ENCODE results near the gene OR4M1. TPM values are rescaled to one million over a fixed set of nuclear protein-coding genes. Genes with fewer than 3 reads are reported as not detected.
"Not testable (repeated sequence)": the region's sequence is repeated elsewhere in the genome, so short reads cannot be mapped to it uniquely, and the experiment has no call there.

OR4M1 gene
- polyA plus RNA-seq, 1 donor from 2014 or later = not detected

DNA sequence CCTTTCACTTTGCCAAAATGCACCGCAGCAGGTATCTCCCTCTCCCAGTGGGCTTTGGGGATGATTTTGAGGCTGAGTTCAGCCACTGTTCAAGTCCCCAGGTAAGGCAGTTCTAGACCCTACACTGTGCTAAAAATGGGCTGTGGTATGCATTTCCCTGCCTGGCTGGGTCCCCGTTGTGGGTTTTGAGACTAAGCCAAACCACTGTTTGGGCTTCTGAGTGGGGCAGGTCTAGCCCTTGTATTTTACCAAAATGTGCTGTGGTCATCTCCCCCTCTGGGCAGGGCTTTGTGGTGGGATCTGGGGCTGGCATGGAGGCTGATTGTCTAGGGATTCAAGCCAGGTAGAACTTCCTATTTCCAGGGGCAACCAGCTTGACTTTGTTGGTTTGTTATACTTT lies 43.5 kb upstream of the OR4M1 start:
- Histone ChIP-seq H3K27ac (ENCODE audit: low read length) (no peak overlapping the region), H3K9ac (ENCODE audit: low read length) (no peak overlapping the region), H3K4me2 (ENCODE audit: low read length) (no peak overlapping the region), H3K79me2 (replicated peaks; ENCODE audit: insufficient read depth, low read length) (no peaks in the 10 kb centered on the region), H3K9me3 (ENCODE audit: low read length) (no peaks in the 10 kb centered on the region), H3F3A (ENCODE audit: insufficient read depth, low read length, poor library complexity, severe bottlenecking) (no peaks in the 10 kb centered on the region), H3K27me3 (ENCODE audit: insufficient read depth, low read depth, low read length) (no peaks in the 10 kb centered on the region), H3K36me3 (ENCODE audit: insufficient read depth, low read length) (no peaks in the 10 kb centered on the region), H3K4me3 (ENCODE audit: low read length) (no peak overlapping the region), H4K20me1 (ENCODE audit: insufficient read depth) (no peaks in the 10 kb centered on the region), H2AFZ (ENCODE audit: low read depth, low read length) (no peak overlapping the region), H3K9me2 (ENCODE audit: insufficient read depth, low read length) (no peaks in the 10 kb centered on the region)
- no peak for TF ChIP-seq TAF1 (IDR thresholded peaks at IDR 0.05; ENCODE audit: low read depth)
- no peak for TF ChIP-seq EP300 (conservative IDR thresholded peaks at IDR 0.05; ENCODE audit: poor library complexity, severe bottlenecking)
- TF ChIP-seq POLR2AphosphoS5 (IDR thresholded peaks at IDR 0.05) = no peak
- no peak for TF ChIP-seq SMC3 (conservative IDR thresholded peaks at IDR 0.05; ENCODE audit: poor library complexity)
- TF ChIP-seq, protein P1, sequence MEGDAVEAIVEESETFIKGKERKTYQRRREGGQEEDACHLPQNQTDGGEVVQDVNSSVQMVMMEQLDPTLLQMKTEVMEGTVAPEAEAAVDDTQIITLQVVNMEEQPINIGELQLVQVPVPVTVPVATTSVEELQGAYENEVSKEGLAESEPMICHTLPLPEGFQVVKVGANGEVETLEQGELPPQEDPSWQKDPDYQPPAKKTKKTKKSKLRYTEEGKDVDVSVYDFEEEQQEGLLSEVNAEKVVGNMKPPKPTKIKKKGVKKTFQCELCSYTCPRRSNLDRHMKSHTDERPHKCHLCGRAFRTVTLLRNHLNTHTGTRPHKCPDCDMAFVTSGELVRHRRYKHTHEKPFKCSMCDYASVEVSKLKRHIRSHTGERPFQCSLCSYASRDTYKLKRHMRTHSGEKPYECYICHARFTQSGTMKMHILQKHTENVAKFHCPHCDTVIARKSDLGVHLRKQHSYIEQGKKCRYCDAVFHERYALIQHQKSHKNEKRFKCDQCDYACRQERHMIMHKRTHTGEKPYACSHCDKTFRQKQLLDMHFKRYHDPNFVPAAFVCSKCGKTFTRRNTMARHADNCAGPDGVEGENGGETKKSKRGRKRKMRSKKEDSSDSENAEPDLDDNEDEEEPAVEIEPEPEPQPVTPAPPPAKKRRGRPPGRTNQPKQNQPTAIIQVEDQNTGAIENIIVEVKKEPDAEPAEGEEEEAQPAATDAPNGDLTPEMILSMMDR (IDR thresholded peaks at IDR 0.05; ENCODE audit: poor library complexity, severe bottlenecking) = no peak
- TF ChIP-seq, protein P2, sequence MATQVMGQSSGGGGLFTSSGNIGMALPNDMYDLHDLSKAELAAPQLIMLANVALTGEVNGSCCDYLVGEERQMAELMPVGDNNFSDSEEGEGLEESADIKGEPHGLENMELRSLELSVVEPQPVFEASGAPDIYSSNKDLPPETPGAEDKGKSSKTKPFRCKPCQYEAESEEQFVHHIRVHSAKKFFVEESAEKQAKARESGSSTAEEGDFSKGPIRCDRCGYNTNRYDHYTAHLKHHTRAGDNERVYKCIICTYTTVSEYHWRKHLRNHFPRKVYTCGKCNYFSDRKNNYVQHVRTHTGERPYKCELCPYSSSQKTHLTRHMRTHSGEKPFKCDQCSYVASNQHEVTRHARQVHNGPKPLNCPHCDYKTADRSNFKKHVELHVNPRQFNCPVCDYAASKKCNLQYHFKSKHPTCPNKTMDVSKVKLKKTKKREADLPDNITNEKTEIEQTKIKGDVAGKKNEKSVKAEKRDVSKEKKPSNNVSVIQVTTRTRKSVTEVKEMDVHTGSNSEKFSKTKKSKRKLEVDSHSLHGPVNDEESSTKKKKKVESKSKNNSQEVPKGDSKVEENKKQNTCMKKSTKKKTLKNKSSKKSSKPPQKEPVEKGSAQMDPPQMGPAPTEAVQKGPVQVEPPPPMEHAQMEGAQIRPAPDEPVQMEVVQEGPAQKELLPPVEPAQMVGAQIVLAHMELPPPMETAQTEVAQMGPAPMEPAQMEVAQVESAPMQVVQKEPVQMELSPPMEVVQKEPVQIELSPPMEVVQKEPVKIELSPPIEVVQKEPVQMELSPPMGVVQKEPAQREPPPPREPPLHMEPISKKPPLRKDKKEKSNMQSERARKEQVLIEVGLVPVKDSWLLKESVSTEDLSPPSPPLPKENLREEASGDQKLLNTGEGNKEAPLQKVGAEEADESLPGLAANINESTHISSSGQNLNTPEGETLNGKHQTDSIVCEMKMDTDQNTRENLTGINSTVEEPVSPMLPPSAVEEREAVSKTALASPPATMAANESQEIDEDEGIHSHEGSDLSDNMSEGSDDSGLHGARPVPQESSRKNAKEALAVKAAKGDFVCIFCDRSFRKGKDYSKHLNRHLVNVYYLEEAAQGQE (IDR thresholded peaks at IDR 0.05; ENCODE audit: borderline replicate concordance) = no peak
- no peak for TF ChIP-seq RAD21 (conservative IDR thresholded peaks at IDR 0.05)
- no peak for TF ChIP-seq EZH2 (IDR thresholded peaks at IDR 0.05; ENCODE audit: borderline replicate concordance, insufficient read depth, low read length, poor library complexity, severe bottlenecking)
- no peak for TF ChIP-seq MXI1 (conservative IDR thresholded peaks at IDR 0.05; ENCODE audit: poor library complexity, severe bottlenecking)

DNA sequence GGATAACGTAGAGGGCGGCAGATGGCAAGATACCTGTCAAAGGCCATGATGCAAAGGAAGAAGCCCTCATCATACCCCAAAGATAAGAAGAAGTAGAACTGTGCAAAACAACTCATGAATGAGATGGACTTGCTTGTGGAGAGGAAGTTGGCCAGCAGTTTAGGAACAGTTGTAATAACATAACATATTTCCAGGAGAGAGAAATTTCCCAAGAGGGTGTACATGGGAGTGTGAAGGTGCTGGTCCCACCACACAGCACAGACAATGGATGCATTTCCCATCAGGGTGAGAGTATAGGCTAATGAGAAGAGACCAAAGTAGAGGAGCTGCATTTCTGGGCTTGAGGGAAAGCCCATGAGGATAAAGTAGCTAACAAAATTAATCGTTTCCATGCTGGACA lies 39.4 kb upstream of the OR4M1 start:
- not testable (repeated sequence) for H3K9me2 ChIP-seq (ENCODE audit: insufficient read depth, low read length); H3F3A ChIP-seq (ENCODE audit: insufficient read depth, low read length, poor library complexity, severe bottlenecking); H3K4me3 ChIP-seq (ENCODE audit: low read length); H2AFZ ChIP-seq (ENCODE audit: low read depth, low read length); H3K79me2 ChIP-seq (replicated peaks; ENCODE audit: insufficient read depth, low read length); H3K9me3 ChIP-seq (ENCODE audit: low read length); H4K20me1 ChIP-seq (ENCODE audit: insufficient read depth); H3K4me2 ChIP-seq (ENCODE audit: low read length); H3K27me3 ChIP-seq (ENCODE audit: insufficient read depth, low read depth, low read length); H3K9ac ChIP-seq (ENCODE audit: low read length); H3K36me3 ChIP-seq (ENCODE audit: insufficient read depth, low read length); H3K27ac ChIP-seq (ENCODE audit: low read length)

DNA sequence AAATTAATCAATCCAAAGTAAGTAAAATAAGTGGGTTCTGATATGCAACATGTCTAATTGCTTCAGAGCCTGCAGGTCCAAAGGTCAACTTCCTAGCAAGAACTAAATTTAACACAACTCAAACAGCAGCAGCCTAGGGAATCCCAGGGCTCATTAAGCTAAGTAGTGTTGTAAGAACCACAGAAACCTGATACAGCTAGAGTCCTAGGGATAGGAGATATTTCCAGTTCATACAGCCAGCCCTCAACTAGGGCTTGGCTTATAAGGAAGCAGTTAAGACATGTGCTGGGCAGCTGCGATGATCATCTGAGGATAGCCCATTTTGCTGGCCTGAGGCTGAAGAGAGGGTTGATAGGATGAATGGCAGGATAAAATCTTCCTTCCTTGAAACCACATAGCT lies 30.0 kb upstream of the OR4M1 start, which contains the start of gene OR4Q3:
Gene OR4Q3, plus strand, starts transcription at position 316 of the 400 bp plus-strand sequence.
- H2AFZ ChIP-seq (ENCODE audit: low read depth, low read length) = no peak within 1 kb of the TSS
- no peaks in the 10 kb centered on the region for H3F3A ChIP-seq (ENCODE audit: insufficient read depth, low read length, poor library complexity, severe bottlenecking)
- no peaks in the 10 kb centered on the region for H3K36me3 ChIP-seq (ENCODE audit: insufficient read depth, low read length)
- TF ChIP-seq EZH2 (IDR thresholded peaks at IDR 0.05; ENCODE audit: borderline replicate concordance, insufficient read depth, low read length, poor library complexity, severe bottlenecking) (no peak), SMC3 (conservative IDR thresholded peaks at IDR 0.05; ENCODE audit: poor library complexity) (no peak), EP300 (conservative IDR thresholded peaks at IDR 0.05; ENCODE audit: poor library complexity, severe bottlenecking) (no peak), TAF1 (IDR thresholded peaks at IDR 0.05; ENCODE audit: low read depth) (no peak), POLR2AphosphoS5 (IDR thresholded peaks at IDR 0.05) (no peak)
- TF ChIP-seq, protein P1 (IDR thresholded peaks at IDR 0.05; ENCODE audit: poor library complexity, severe bottlenecking) = no peak
- no peaks in the 10 kb centered on the region for H3K9me2 ChIP-seq (ENCODE audit: insufficient read depth, low read length)
- H3K27ac ChIP-seq (ENCODE audit: low read length) = no peak within 1 kb of the TSS
- H3K4me3 ChIP-seq (ENCODE audit: low read length) = no peak within 1 kb of the TSS
- no peaks in the 10 kb centered on the region for H3K79me2 ChIP-seq (replicated peaks; ENCODE audit: insufficient read depth, low read length)
- no peak within 1 kb of the TSS for H3K4me2 ChIP-seq (ENCODE audit: low read length)
- H3K9me3 ChIP-seq (ENCODE audit: low read length) = peaks cover 3% of the 10 kb centered on the region
- no peaks in the 10 kb centered on the region for H3K27me3 ChIP-seq (ENCODE audit: insufficient read depth, low read depth, low read length)
- H3K9ac ChIP-seq (ENCODE audit: low read length) = no peak within 1 kb of the TSS
- H4K20me1 ChIP-seq (ENCODE audit: insufficient read depth) = no peaks in the 10 kb centered on the region

DNA sequence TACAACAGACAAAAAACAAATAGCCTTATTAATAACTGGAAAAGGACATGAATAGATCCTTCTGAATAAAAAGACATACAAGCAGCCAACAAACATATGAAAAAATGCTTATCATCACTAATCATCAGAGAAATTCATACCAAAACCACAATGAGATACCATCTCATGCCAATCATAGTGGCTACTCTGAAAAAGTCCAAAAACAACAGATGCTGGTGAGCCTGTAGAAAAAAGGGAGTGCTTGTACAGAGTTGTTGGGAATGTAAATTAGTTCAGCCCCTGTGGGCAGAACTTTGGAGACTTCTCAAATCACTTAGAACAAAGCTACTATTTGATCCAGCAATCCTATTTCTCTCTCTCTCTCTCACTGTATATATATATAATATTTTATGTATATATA lies 21.0 kb upstream of the OR4M1 start:
- not testable (repeated sequence) for H4K20me1 ChIP-seq (ENCODE audit: insufficient read depth); H3F3A ChIP-seq (ENCODE audit: insufficient read depth, low read length, poor library complexity, severe bottlenecking); H3K9me2 ChIP-seq (ENCODE audit: insufficient read depth, low read length); H3K36me3 ChIP-seq (ENCODE audit: insufficient read depth, low read length); H3K79me2 ChIP-seq (replicated peaks; ENCODE audit: insufficient read depth, low read length); H3K9me3 ChIP-seq (ENCODE audit: low read length); H2AFZ ChIP-seq (ENCODE audit: low read depth, low read length); H3K27ac ChIP-seq (ENCODE audit: low read length); H3K4me2 ChIP-seq (ENCODE audit: low read length); H3K4me3 ChIP-seq (ENCODE audit: low read length); H3K9ac ChIP-seq (ENCODE audit: low read length); H3K27me3 ChIP-seq (ENCODE audit: insufficient read depth, low read depth, low read length)

Measured in neural cell (in vitro differentiated cells).